Skeletal muscle satellite cell (primary cell): ENCODE data around the gene OR11H6.
"Not testable (repeated sequence)": the region's sequence is repeated elsewhere in the genome, so short reads cannot be mapped to it uniquely, and the experiment has no call there.

Experiments used
- H3K27me3 ChIP-seq: 2 replicates; pipeline ENCODE4 v1.7.0; 2013; ENCODE audit warnings: low read length; ENCODE audit not compliant: control insufficient read depth, insufficient read depth
- H3K36me3 ChIP-seq: 2 replicates; pipeline ENCODE4 v1.7.0; 2013; ENCODE audit warnings: mild to moderate bottlenecking, control low read depth, low read length; ENCODE audit not compliant: insufficient read depth
- H3K4me1 ChIP-seq: 2 replicates; pipeline ENCODE4 v1.7.0; 2013; ENCODE audit warnings: low read length; ENCODE audit not compliant: control insufficient read depth, insufficient read depth
- H3K4me2 ChIP-seq: 2 replicates; pipeline ENCODE4 v1.7.0; 2013; ENCODE audit warnings: mild to moderate bottlenecking, low read length
- H3K4me3 ChIP-seq: 2 replicates; pipeline ENCODE4 v1.7.0; 2013; ENCODE audit warnings: low read length
- H3K9ac ChIP-seq: 2 replicates; pipeline ENCODE4 v1.7.0; 2013; ENCODE audit warnings: mild to moderate bottlenecking, low read depth, low read length, moderate library complexity
- H3K9me3 ChIP-seq: replicated peaks from 2 replicates; pipeline ENCODE4 v1.7.0; 2013; ENCODE audit warnings: mild to moderate bottlenecking, control low read depth, low read length

The OR11H6 gene

GRCh38 chr14:20195911-20196310 is 27.6 kb upstream of the OR11H6 start:
- Histone ChIP-seq H3K4me1 (no peaks in the 10 kb centered on the region), H3K4me3 (no peak overlapping the region), H3K36me3 (no peaks in the 10 kb centered on the region), H3K27me3 (no peaks in the 10 kb centered on the region), H3K4me2 (no peak overlapping the region), H3K9ac (no peak overlapping the region), H3K9me3 (no peaks in the 10 kb centered on the region)

DNA sequence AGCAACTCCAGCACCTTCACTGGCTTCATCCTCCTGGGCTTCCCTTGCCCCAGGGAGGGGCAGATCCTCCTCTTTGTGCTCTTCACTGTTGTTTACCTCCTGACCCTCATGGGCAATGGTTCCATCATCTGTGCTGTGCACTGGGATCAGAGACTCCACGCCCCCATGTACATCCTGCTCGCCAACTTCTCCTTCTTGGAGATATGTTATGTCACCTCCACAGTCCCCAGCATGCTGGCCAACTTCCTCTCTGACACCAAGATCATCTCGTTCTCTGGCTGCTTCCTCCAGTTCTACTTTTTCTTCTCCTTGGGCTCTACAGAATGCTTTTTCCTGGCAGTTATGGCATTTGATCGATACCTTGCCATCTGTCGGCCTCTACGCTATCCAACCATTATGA is 26.1 kb upstream of the OR11H6 start:
- Histone ChIP-seq H3K4me1 (no peaks in the 10 kb centered on the region), H3K4me3 (no peak overlapping the region), H3K9ac (no peak overlapping the region), H3K9me3 (no peaks in the 10 kb centered on the region), H3K27me3 (no peaks in the 10 kb centered on the region), H3K36me3 (no peaks in the 10 kb centered on the region), H3K4me2 (no peak overlapping the region)

DNA sequence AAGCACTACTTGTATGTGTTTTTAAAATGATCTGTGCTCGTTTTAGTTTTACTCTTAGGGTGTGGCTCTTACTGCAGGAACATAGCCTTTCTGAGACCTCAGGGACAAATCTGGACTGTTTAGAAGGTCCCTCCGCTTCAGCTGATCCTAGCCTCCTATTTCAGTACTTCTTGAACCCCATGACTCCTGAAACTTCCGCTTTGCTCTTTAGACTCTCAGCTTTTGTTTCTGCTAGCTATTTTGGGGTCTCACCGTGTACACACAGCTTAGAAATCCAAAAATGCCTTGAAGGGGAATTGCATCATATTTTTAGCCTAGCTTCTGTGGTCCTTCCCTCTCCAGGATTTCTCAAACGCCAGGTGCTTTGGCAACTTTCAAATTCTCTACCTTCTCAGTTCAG is 24.5 kb upstream of the OR11H6 start:
- H3K36me3 ChIP-seq = no peaks in the 10 kb centered on the region
- H3K4me1 ChIP-seq = no peaks in the 10 kb centered on the region
- no peak overlapping the region for H3K4me2 ChIP-seq
- H3K4me3 ChIP-seq = no peak overlapping the region
- H3K9me3 ChIP-seq = no peaks in the 10 kb centered on the region
- H3K27me3 ChIP-seq = no peaks in the 10 kb centered on the region
- no peak overlapping the region for H3K9ac ChIP-seq

DNA sequence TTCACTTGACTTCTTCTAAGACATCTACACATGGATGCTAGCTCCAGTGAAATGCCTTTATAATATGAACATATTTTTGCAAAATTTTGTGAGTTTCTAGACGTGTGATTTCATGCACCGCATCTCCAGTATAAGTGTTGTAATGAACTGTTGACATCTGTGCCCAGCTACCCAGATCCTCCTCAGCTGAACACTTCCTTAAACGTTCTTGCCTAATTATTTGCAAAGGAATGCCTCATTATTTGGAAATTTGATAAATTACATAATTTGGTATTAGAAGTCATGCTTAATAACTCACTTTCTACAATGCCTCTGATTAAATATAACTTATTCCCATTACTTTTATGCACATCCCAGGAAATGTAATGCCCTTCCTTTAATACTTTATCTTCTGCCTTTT is 18.8 kb upstream of the OR11H6 start:
- no peak overlapping the region for H3K9ac ChIP-seq
- no peaks in the 10 kb centered on the region for H3K36me3 ChIP-seq
- H3K4me2 ChIP-seq = no peak overlapping the region
- H3K4me3 ChIP-seq = no peak overlapping the region
- no peaks in the 10 kb centered on the region for H3K4me1 ChIP-seq
- no peaks in the 10 kb centered on the region for H3K9me3 ChIP-seq
- H3K27me3 ChIP-seq = no peaks in the 10 kb centered on the region

DNA sequence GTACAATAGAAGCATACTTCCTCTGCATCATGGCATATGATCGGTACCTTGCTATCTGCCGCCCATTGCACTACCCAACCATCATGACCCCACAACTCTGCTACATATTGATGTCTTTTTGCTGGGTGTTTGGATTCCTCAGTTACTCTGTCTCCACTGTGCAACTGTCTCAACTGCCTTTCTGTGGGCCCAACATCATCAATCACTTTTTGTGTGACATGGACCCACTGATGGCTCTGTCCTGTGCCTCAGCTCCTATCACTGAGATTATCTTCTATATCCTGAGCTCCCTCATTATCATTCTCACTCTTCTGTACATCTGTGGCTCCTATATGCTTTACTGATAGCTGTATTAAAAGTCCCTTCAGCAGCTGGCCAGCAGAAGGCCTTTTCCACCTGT is 13.9 kb upstream of the OR11H6 start:
- H3K27me3 ChIP-seq = no peaks in the 10 kb centered on the region
- H3K9me3 ChIP-seq = peaks cover 3% of the 10 kb centered on the region
- H3K4me2 ChIP-seq = no peak overlapping the region
- no peaks in the 10 kb centered on the region for H3K4me1 ChIP-seq
- H3K4me3 ChIP-seq = no peak overlapping the region
- H3K9ac ChIP-seq = no peak overlapping the region
- no peaks in the 10 kb centered on the region for H3K36me3 ChIP-seq

DNA sequence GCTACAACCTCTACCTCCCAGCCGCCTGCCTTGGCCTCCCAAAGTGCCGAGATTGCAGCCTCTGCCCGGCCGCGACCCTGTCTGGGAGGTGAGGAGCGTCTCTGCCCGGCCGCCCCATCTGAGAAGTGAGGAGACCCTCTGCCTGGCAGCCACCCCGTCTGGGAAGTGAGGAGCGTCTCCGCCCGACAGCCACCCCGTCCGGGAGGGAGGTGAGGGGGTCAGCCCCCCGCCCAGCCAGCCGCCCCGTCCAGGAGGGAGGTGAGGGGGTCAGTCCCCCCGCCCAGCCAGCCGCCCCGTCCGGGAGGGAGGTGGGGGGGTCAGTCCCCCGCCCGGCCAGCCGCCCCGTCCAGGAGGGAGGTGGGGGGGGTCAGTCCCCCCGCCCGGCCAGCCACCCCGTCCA is 11.1 kb upstream of the OR11H6 start:
- H3K4me3 ChIP-seq, H3K4me2 ChIP-seq, H3K36me3 ChIP-seq, H3K4me1 ChIP-seq, H3K27me3 ChIP-seq, H3K9ac ChIP-seq, H3K9me3 ChIP-seq: not testable (repeated sequence)

DNA sequence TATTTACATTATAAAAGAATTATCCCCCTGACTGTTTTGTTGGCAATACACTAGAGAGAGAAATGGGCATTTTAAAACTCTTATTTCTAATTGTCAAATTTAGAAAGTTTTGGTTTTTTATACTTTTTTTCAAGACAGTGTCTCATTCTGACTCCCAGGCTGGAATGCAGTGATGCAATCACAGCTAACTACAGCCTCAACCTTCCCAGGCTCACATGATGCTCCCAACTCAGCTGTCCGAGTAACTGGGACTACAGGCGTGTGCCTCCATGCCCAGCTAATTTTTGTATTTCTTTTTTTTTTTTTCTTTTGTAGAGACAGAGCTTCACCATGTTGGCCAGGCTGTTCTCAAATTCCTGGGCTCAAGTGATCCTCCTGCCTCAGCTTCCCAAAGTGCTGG is 8.3 kb upstream of the OR11H6 start:
- Histone ChIP-seq H3K9ac (no peak overlapping the region), H3K4me1 (no peaks in the 10 kb centered on the region), H3K4me2 (no peak overlapping the region)

GRCh38 chr14:20219033-20219432 is 4.5 kb upstream of the OR11H6 start:
- Histone ChIP-seq H3K36me3 (no peaks in the 10 kb centered on the region), H3K4me3 (no peak overlapping the region), H3K9ac (no peak overlapping the region), H3K9me3 (no peaks in the 10 kb centered on the region), H3K4me1 (no peaks in the 10 kb centered on the region), H3K4me2 (no peak overlapping the region), H3K27me3 (no peaks in the 10 kb centered on the region)

More for the DNA sequence above, 8.3 kb upstream of the OR11H6 start:
- Histone ChIP-seq H3K27me3 (no peaks in the 10 kb centered on the region), H3K4me3 (no peak overlapping the region), H3K36me3 (no peaks in the 10 kb centered on the region), H3K9me3 (peaks cover 3% of the 10 kb centered on the region)

- H3K27me3 ChIP-seq = no peaks in the 10 kb centered on the region
- no peak within 1 kb of the TSS for H3K4me3 ChIP-seq
- no peak within 1 kb of the TSS for H3K9ac ChIP-seq
- H3K36me3 ChIP-seq = no peaks in the 10 kb centered on the region
- H3K9me3 ChIP-seq = no peaks in the 10 kb centered on the region
- H3K4me1 ChIP-seq = no peaks in the 10 kb centered on the region
- no peak within 1 kb of the TSS for H3K4me2 ChIP-seq
These were observed 5.2 kb downstream of the OR11H6 start, which contains the start of gene OR11H7 for GRCh38 chr14:20228681-20229080. TSS of gene OR11H7 (plus strand) at chr14:20228981.

DNA sequence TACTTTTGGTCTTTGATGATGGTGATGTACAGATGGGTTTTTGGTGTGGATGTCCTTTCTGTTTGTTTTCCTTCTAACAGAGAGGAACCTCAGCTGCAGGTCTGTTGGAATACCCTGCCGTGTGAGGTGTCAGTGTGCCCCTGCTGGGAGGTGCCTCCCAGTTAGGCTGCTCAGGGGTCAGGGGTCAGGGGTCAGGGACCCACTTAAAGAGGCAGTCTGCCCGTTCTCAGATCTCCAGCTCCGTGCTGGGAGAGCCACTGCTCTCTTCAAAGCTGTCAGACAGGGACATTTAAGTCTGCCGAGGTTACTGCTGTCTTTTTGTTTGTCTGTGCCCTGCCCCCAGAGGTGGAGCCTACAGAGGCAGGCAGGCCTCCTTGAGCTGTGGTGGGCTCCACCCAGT is 11.9 kb downstream of the OR11H6 start:
- not testable (repeated sequence) for H3K9ac ChIP-seq, H3K9me3 ChIP-seq, H3K27me3 ChIP-seq, H3K36me3 ChIP-seq, H3K4me1 ChIP-seq, H3K4me3 ChIP-seq, H3K4me2 ChIP-seq

DNA sequence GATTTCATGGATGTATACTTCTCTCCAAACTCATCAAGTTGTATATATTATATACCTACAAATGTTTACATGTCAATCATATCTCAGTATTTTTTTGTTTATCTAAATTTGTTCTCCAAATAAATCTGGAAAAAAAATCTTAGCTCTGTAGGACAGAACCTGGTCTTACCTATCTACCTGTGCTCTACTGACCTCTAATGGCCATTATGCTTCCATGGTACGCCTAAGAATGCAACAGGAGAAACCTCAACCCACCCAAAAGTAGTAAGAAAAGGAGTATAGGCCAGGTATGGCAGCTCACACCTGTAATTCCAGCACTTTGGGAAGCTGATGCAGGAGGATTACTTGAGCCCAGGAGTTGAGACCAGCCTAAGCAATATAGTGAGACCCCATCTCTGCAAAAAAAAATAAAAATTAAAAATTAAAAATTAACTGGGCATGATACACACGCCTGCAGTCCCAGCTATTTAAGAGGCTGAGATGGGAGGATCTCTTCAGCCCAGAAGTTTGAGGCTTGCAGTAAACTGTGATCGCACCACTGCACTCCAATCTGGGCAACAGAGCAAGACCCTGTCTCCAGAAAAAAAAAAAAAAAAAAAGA is 24.2 kb downstream of the OR11H6 start:
- Histone ChIP-seq H3K9me3 (no peaks in the 10 kb centered on the region), H3K27me3 (no peaks in the 10 kb centered on the region), H3K36me3 (no peaks in the 10 kb centered on the region), H3K4me1 (no peaks in the 10 kb centered on the region), H3K4me2 (no peak overlapping the region), H3K9ac (no peak overlapping the region), H3K4me3 (no peak overlapping the region)

- Histone ChIP-seq H3K4me1 (peaks cover 10% of the 10 kb centered on the region), H3K36me3 (no peaks in the 10 kb centered on the region), H3K4me2 (peak overlapping the region; percentile 43), H3K27me3 (no peaks in the 10 kb centered on the region), H3K9ac (no peak overlapping the region), H3K4me3 (peak overlapping the region; percentile 37), H3K9me3 (no peaks in the 10 kb centered on the region)
These were observed 39.2 kb downstream of the OR11H6 start for GRCh38 chr14:20262642-20263128.
